HCT116 (cell line): ENCODE data around the gene CHST11. TPM values are rescaled to one million over a fixed set of nuclear protein-coding genes. Genes with fewer than 3 reads are reported as not detected.

Experiments used
- ATAC-seq: fragments of 200-7000 bp; cut with Tn5 transposase; 2 replicates; pipeline ENCODE4 v1.9.1; 2020; ENCODE audit warnings: mild to moderate bottlenecking, moderate library complexity
- BruUV-seq: library from RNA; stranded (reverse); fragments of 400-500 nt; replicated peaks from 2 replicates; lab custom pipeline; 2021; lab: Mats Ljungman, UMichigan
- CTCF ChIA-PET: fragments of 300-600 bp; sonication (Branson Sonifier 250); formaldehyde crosslinking; loops from one replicate; lab custom pipeline; 2021; ENCODE audit warnings: antibody characterized with exemption; lab: Charles Lee
- POLR2A ChIA-PET: fragments of 300-600, 350-600 bp; sonication (Branson Sonifier 250); formaldehyde crosslinking; loops from one replicate; lab custom pipeline; 2021; ENCODE audit warnings: antibody characterized with exemption; lab: Charles Lee
- RAD21 ChIA-PET, 2 experiments: fragments of 300-600 bp; sonication (Branson Sonifier 250); formaldehyde crosslinking; loops; one replicate each; lab custom pipeline; 2023; ENCODE audit warnings: low total read pairs in 2 of 2; ENCODE audit not compliant: uncharacterized antibody in 2 of 2, unreplicated experiment in 2 of 2, low non-redundant PET in 1 of 2; lab: Charles Lee
- DNase-seq: peaks from one replicate; pipeline ENCODE4 v3.0.0-alpha.2; 2010; ENCODE audit warnings: low read depth, low spot score
- H2AFZ ChIP-seq: fragments of 200-600 bp; shearing (Covaris generic), sonication (generic); 2 replicates; pipeline ENCODE4 v1.6.1; 2017; ENCODE audit warnings: low read depth, mixed run types, mixed read lengths, antibody characterized with exemption, low read length; ENCODE audit not compliant: poor library complexity, severe bottlenecking
- H3K27ac ChIP-seq: 2 replicates; pipeline ENCODE4 v1.5.1; 2012; ENCODE audit warnings: low read depth, low read length
- H3K27me3 ChIP-seq: fragments of 200-600 bp; sonication (generic); 2 replicates; pipeline ENCODE4 v1.6.1; 2016; ENCODE audit warnings: mixed run types, low read length, mixed read lengths; ENCODE audit not compliant: insufficient read depth
- H3K36me3 ChIP-seq, 2 experiments: fragments of 200-500 bp in 1 of 2; fragments of 200-600 bp in 1 of 2; sonication (Bioruptor generic) in 1 of 2; sonication (generic) in 1 of 2; 2 replicates each; pipeline versions ENCODE4 v1.5.1 to v1.6.1; 2014 to 2016; ENCODE audit warnings: low read length in 2 of 2, inconsistent platforms in 1 of 2, mixed read lengths in 1 of 2, mixed run types in 1 of 2; ENCODE audit not compliant: insufficient read depth in 2 of 2, control insufficient read depth in 1 of 2
- H3K4me1 ChIP-seq, 2 experiments: fragments of 200-600 bp in 1 of 2; sonication (generic) in 1 of 2; 2 replicates each; pipeline versions ENCODE4 v1.5.1 to v1.6.1; 2012 to 2017; ENCODE audit warnings: low read length in 2 of 2, inconsistent platforms in 1 of 2, mild to moderate bottlenecking in 1 of 2, mixed read lengths in 1 of 2, mixed run types in 1 of 2, moderate library complexity in 1 of 2; ENCODE audit not compliant: insufficient read depth in 2 of 2, control insufficient read depth in 1 of 2
- H3K4me2 ChIP-seq: fragments of 200-600 bp; sonication (generic); 2 replicates; pipeline ENCODE4 v1.6.1; 2017; ENCODE audit warnings: mixed run types, low read length, mixed read lengths
- H3K4me3 ChIP-seq, 2 experiments: fragments of 200-600 bp in 1 of 2; sonication (generic) in 1 of 2; replicated peaks in 1 of 2; 2 replicates each; pipeline ENCODE4 v1.5.1; 2011 to 2016; ENCODE audit warnings: low read length in 2 of 2, control low read depth in 1 of 2, low read depth in 1 of 2, mild to moderate bottlenecking in 1 of 2, mixed read lengths in 1 of 2, mixed run types in 1 of 2
- H3K79me2 ChIP-seq: fragments of 200-600 bp; sonication (generic); 2 replicates; pipeline ENCODE4 v1.6.1; 2017; ENCODE audit warnings: mild to moderate bottlenecking, mixed run types, low read length, moderate library complexity, mixed read lengths; ENCODE audit not compliant: insufficient read depth
- H3K9ac ChIP-seq: fragments of 200-600 bp; sonication (generic); 2 replicates; pipeline ENCODE4 v1.6.1; 2016; ENCODE audit warnings: low read length, mixed read lengths
- H3K9me2 ChIP-seq: fragments of 200-600 bp; sonication (generic), shearing (Covaris generic); 2 replicates; pipeline ENCODE4 v1.6.1; 2017; ENCODE audit warnings: mixed run types, mild to moderate bottlenecking, moderate library complexity; ENCODE audit not compliant: insufficient read depth
- H3K9me3 ChIP-seq, 2 experiments: fragments of 200-500 bp in 1 of 2; fragments of 200-600 bp in 1 of 2; sonication (Bioruptor generic) in 1 of 2; sonication (generic) in 1 of 2; 2 replicates each; pipeline ENCODE4 v1.6.1; 2014 to 2017; ENCODE audit warnings: low read length in 2 of 2, mixed read lengths in 2 of 2, inconsistent platforms in 1 of 2, low read depth in 1 of 2, mild to moderate bottlenecking in 1 of 2, mixed run types in 1 of 2, moderate library complexity in 1 of 2; ENCODE audit not compliant: control insufficient read depth in 1 of 2, insufficient read depth in 1 of 2
- H4K20me1 ChIP-seq: fragments of 200-600 bp; sonication (generic), shearing (Covaris generic); 2 replicates; pipeline ENCODE4 v1.6.1; 2017; ENCODE audit warnings: mixed run types, mild to moderate bottlenecking, moderate library complexity; ENCODE audit not compliant: insufficient read depth
- ATF3 ChIP-seq: IDR thresholded peaks from 2 replicates; pipeline ENCODE4 v1.6.1; 2012
- CTCF ChIP-seq, 3 experiments: fragments of 200-600 bp in 1 of 3; sonication (generic) in 1 of 3; IDR thresholded peaks in 2 of 3; conservative IDR thresholded peaks in 1 of 3; 2 replicates each; pipeline ENCODE4 v1.5.1; 2012 to 2017; ENCODE audit warnings: low read depth in 2 of 3, low read length in 2 of 3, antibody characterized with exemption in 1 of 3, borderline replicate concordance in 1 of 3, control low read depth in 1 of 3, mild to moderate bottlenecking in 1 of 3, mixed read lengths in 1 of 3, mixed run types in 1 of 3, moderate library complexity in 1 of 3; ENCODE audit not compliant: insufficient read depth in 1 of 3
- ELF1 ChIP-seq: IDR thresholded peaks from 2 replicates; pipeline ENCODE4 v1.6.1; 2012; ENCODE audit warnings: low read depth, borderline replicate concordance
- FOSL1 ChIP-seq: IDR thresholded peaks from 2 replicates; pipeline ENCODE4 v1.6.1; 2012; ENCODE audit warnings: low read depth
- RAD21 ChIP-seq: IDR thresholded peaks from 2 replicates; pipeline ENCODE4 v1.6.1; 2012; ENCODE audit warnings: low read depth, mild to moderate bottlenecking
- REST ChIP-seq: IDR thresholded peaks from 2 replicates; pipeline ENCODE4 v1.6.1; 2012; ENCODE audit warnings: low read depth
- ZBTB33 ChIP-seq: IDR thresholded peaks from 2 replicates; pipeline ENCODE4 v1.6.1; 2011; ENCODE audit warnings: mild to moderate bottlenecking, low read length, moderate library complexity; ENCODE audit not compliant: insufficient replicate concordance; ENCODE audit errors: extremely low read depth
- intact Hi-C: fragments of 100-400 bp; cut with micrococcal nuclease; formaldehyde crosslinking; loops from 2 replicates; pipeline ENCODE4 v1.10.0; 2022
- total RNA-seq: library from RNA; stranded (reverse); gene quantifications from one replicate; pipeline ENCODE4 v1.2.1, GENCODE V29; 2021; ENCODE audit not compliant: unreplicated experiment

CHST11 gene
- total RNA-seq, 1 experiment from 2014 or later: 10.1 TPM

- no peak overlapping the region for H3K4me2 ChIP-seq
- peaks cover 46 to 58% of the 10 kb centered on the region in 2 experiments for H3K4me1 ChIP-seq
- no TSS peak for BruUV-seq
- no peaks in the 10 kb centered on the region for H3K79me2 ChIP-seq
- H4K20me1 ChIP-seq: no peaks in the 10 kb centered on the region
- ChIA-PET RAD21 (no interaction called here), CTCF (no interaction called here), POLR2A (no interaction called here)
- H2AFZ ChIP-seq: no peak overlapping the region
- H3K27me3 ChIP-seq: no peaks in the 10 kb centered on the region
- no peaks in the 10 kb centered on the region for H3K9me2 ChIP-seq
- DNase-seq (no peak), ATAC-seq (no peak)
- H3K27ac ChIP-seq: no peak overlapping the region
- H3K4me3 ChIP-seq: no peak overlapping the region
- H3K9ac ChIP-seq: no peak overlapping the region
- no peaks in the 10 kb centered on the region for H3K9me3 ChIP-seq
- no peaks in the 10 kb centered on the region for H3K36me3 ChIP-seq
- no peak for TF ChIP-seq ATF3
- intact Hi-C loops: no loop called here
These were observed 40.6 kb upstream of the CHST11 start for GRCh38 chr12:104416136-104416535.

GRCh38 chr12:104416585-104416984 is 40.2 kb upstream of the CHST11 start:
- Histone ChIP-seq H3K27ac (no peak overlapping the region), H3K79me2 (no peaks in the 10 kb centered on the region), H3K36me3 (no peaks in the 10 kb centered on the region), H3K9me2 (no peaks in the 10 kb centered on the region), H3K4me1 (peaks cover 45 to 60% of the 10 kb centered on the region in 2 experiments), H3K27me3 (no peaks in the 10 kb centered on the region), H3K4me3 (no peak overlapping the region), H3K9me3 (no peaks in the 10 kb centered on the region), H3K9ac (no peak overlapping the region), H3K4me2 (no peak overlapping the region), H2AFZ (no peak overlapping the region), H4K20me1 (no peaks in the 10 kb centered on the region)
- CTCF ChIA-PET: no interaction called here
- TF ChIP-seq ELF1: no peak
- no peak for TF ChIP-seq ZBTB33
- TF ChIP-seq CTCF (IDR thresholded peaks at IDR 0.05 in 2 of 3, conservative IDR thresholded peaks at IDR 0.05 in 1 of 3; ENCODE audit: borderline replicate concordance in 1 of 3, insufficient read depth in 1 of 3, low read depth in 2 of 3, low read length in 2 of 3): no peak
- TF ChIP-seq REST: no peak
- no peak for TF ChIP-seq FOSL1
- no peak for TF ChIP-seq RAD21
- no peak for ATAC-seq
- POLR2A ChIA-PET: no interaction called here
- intact Hi-C loops: no loop called here
- no TSS peak for BruUV-seq
- no peak for DNase-seq
- RAD21 ChIA-PET: no interaction called here
